ENCODE measurements around the gene SPTLC3. TPM values are rescaled to one million over a fixed set of nuclear protein-coding genes. Genes with fewer than 3 reads are reported as not detected.

SPTLC3 gene
- total and polyA plus RNA-seq, 9 donors = 1.4 to 6.2 (median 3.1) TPM

GRCh38 chr20:13125486-13125885 is 116.7 kb downstream of the SPTLC3 start:
- H3K27me3 ChIP-seq (ENCODE audit: control insufficient read depth, insufficient read depth, low read length) = no peaks in the 10 kb centered on the region
- H3K4me1 ChIP-seq (ENCODE audit: control insufficient read depth, insufficient read depth, low read length) = no peaks in the 10 kb centered on the region
- H3K27ac ChIP-seq (ENCODE audit: low read length) = no peak overlapping the region
- no peak overlapping the region for H3K4me3 ChIP-seq (ENCODE audit: low read length)
- peaks cover 2% of the 10 kb centered on the region for H3K9me3 ChIP-seq (replicated peaks; ENCODE audit: control insufficient read depth, low read depth, low read length)
- H3K36me3 ChIP-seq (ENCODE audit: control insufficient read depth, insufficient read depth, low read length) = no peaks in the 10 kb centered on the region
- DNase-seq = no peak
- WGBS (ENCODE audit: insufficient coverage) = 100% methylated on average over 1 of the region's 2 CpGs

DNA sequence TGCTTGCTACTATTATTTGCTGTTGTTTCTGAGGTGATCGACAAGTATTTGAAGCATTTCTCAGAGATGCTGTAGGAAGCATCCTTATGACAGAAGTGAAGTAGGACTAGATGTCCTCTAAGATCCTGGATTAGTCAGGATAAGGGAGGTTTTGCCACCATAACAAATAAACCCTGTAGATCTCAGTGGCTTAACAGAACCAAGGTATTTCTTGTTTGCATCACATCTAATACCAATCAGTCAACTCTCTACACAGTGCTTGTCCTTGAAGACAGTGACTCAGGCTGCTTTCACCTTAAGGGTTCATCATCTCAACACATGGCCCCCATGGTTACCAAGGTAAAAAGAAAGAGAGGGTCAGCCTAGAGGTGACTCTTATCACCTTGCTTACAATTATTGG is 119.4 kb downstream of the SPTLC3 start:
- 100% methylated on average over 1 of the region's 1 CpG for WGBS (ENCODE audit: insufficient coverage)
- Histone ChIP-seq H3K4me1 (ENCODE audit: control insufficient read depth, insufficient read depth, low read length) (no peaks in the 10 kb centered on the region), H3K4me3 (ENCODE audit: low read length) (no peak overlapping the region), H3K27me3 (ENCODE audit: control insufficient read depth, insufficient read depth, low read length) (no peaks in the 10 kb centered on the region), H3K9me3 (replicated peaks; ENCODE audit: control insufficient read depth, low read depth, low read length) (peaks cover 2% of the 10 kb centered on the region), H3K36me3 (ENCODE audit: control insufficient read depth, insufficient read depth, low read length) (no peaks in the 10 kb centered on the region), H3K27ac (ENCODE audit: low read length) (no peak overlapping the region)
- DNase-seq = no peak

DNA sequence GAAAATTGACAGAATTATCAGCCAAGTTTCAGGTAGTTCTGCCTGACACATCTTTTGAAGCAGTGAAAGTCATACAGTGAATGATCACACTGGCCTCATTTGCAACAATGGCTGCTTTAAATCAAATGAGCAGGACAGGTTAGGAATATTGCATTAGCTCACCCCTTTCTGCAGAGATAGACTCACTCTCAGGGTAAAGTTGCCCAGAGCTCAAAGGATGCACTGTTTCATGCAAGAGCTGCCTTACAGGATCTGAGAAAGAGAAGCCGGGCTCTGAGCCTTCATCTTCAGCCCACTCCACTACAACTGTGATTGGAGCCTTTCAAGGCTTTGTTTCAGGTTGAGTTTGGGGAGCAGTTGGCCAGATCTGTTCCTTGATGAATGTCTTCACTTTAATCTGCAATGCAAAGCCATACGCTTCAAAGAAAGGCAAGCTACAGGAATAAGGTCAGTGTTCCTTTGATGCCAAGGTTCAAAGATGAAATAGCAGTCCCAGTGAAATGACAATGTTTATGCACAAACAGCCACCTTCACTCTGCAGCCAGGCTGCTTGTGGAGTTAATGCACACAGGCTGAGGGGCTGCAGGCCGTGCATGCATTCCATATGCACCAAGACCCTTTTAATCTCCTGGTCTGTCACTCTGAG is 121.4 kb downstream of the SPTLC3 start:
- 67% methylated on average over 1 of the region's 3 CpGs for WGBS (ENCODE audit: insufficient coverage)

DNA sequence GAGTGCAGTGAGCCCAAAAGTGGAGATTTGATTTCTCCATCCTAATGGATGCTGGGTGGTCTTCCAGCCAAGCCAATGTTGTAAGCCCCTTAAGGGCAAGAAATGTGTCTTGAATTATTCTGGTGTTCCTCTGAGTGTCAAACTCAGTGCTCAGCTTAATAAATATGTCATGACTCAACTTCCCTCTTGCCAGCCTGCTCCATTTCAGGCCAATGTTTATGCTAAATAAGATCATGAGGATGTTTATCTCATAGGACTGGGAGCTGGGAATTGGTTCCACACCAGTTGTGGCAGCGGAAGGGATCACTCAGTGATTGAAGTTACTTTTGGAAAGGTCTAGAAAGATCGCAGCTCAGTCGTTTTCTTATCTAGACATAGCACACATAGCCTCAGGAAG is 121.9 kb downstream of the SPTLC3 start:
- Histone ChIP-seq H3K4me1 (ENCODE audit: control insufficient read depth, insufficient read depth, low read length) (no peaks in the 10 kb centered on the region), H3K4me3 (ENCODE audit: low read length) (no peak overlapping the region), H3K27me3 (ENCODE audit: control insufficient read depth, insufficient read depth, low read length) (no peaks in the 10 kb centered on the region), H3K36me3 (ENCODE audit: control insufficient read depth, insufficient read depth, low read length) (no peaks in the 10 kb centered on the region), H3K9me3 (replicated peaks; ENCODE audit: control insufficient read depth, low read depth, low read length) (peaks cover 2% of the 10 kb centered on the region), H3K27ac (ENCODE audit: low read length) (no peak overlapping the region)
- DNase-seq = no peak
- WGBS (ENCODE audit: insufficient coverage) = 83% methylated on average over 2 of the region's 3 CpGs

More for the DNA sequence above, 121.4 kb downstream of the SPTLC3 start:
- H3K9me3 ChIP-seq (replicated peaks; ENCODE audit: control insufficient read depth, low read depth, low read length) = peaks cover 2% of the 10 kb centered on the region
- H3K4me3 ChIP-seq (ENCODE audit: low read length) = no peak overlapping the region
- H3K27ac ChIP-seq (ENCODE audit: low read length) = no peak overlapping the region
- DNase-seq = no peak
- H3K27me3 ChIP-seq (ENCODE audit: control insufficient read depth, insufficient read depth, low read length) = no peaks in the 10 kb centered on the region
- no peaks in the 10 kb centered on the region for H3K36me3 ChIP-seq (ENCODE audit: control insufficient read depth, insufficient read depth, low read length)
- H3K4me1 ChIP-seq (ENCODE audit: control insufficient read depth, insufficient read depth, low read length) = no peaks in the 10 kb centered on the region

DNA sequence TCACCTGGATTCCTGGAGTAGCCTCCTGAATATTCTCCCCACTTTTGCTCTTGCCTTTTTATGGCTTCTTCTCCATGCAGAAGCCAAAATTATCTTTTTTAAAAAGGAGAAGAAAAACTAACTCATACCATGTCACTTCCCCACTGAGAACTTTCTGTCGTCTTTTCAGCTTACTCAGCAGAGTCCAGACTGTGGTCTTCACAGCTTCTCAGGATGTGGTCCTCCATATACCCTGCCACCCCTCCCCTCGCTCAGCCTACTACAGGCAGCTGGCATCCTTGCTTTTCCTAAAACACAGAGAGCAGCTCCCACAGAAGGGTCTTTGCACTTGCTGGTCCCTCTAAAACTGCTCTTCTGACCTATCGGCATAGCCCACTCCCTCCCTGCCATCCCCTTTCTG is 122.9 kb downstream of the SPTLC3 start:
- no peaks in the 10 kb centered on the region for H3K4me1 ChIP-seq (ENCODE audit: control insufficient read depth, insufficient read depth, low read length)
- 90% methylated on average over 3 of the region's 3 CpGs for WGBS (ENCODE audit: insufficient coverage)
- DNase-seq = peak; percentile 48
- peaks cover 2% of the 10 kb centered on the region for H3K9me3 ChIP-seq (replicated peaks; ENCODE audit: control insufficient read depth, low read depth, low read length)
- no peak overlapping the region for H3K4me3 ChIP-seq (ENCODE audit: low read length)
- no peaks in the 10 kb centered on the region for H3K36me3 ChIP-seq (ENCODE audit: control insufficient read depth, insufficient read depth, low read length)
- H3K27me3 ChIP-seq (ENCODE audit: control insufficient read depth, insufficient read depth, low read length) = no peaks in the 10 kb centered on the region
- no peak overlapping the region for H3K27ac ChIP-seq (ENCODE audit: low read length)

DNA sequence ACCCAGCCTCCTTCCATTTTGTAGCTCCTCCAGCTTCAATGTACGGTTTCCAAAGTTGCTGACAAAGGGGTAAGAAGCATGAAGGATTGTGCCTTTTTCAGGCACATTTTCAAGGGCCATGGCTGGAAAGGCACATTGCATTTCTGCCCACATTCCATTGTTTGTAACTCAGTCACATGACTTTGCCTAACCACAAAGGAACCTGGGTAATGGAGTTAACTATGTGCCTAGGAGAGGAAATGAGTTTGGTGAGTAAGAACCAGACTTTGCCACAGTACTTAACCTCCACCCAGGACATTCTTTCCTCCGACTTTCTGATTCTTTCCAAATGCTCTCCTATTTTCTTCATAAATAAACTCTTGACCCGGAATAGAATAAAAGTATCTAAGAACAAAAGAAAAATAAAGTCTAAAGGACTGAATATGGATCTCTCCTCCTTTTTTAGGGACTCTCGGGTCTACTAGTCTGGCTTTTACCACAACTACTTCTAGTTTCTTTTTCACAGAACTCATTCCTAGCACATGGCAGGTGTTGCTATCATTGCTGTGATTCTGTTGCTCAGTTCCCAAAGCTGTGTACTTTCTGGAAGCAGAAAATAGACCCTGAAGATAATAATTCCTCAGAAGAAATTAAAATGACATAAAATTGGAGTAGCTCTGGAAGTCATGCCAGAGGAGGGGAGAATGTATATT is 130.8 kb downstream of the SPTLC3 start:
- Histone ChIP-seq H3K4me3 (ENCODE audit: low read length) (no peak overlapping the region), H3K27ac (ENCODE audit: low read length) (no peak overlapping the region), H3K27me3 (ENCODE audit: control insufficient read depth, insufficient read depth, low read length) (no peaks in the 10 kb centered on the region), H3K9me3 (replicated peaks; ENCODE audit: control insufficient read depth, low read depth, low read length) (no peaks in the 10 kb centered on the region), H3K4me1 (ENCODE audit: control insufficient read depth, insufficient read depth, low read length) (no peaks in the 10 kb centered on the region), H3K36me3 (ENCODE audit: control insufficient read depth, insufficient read depth, low read length) (no peaks in the 10 kb centered on the region)
- DNase-seq = no peak
- WGBS (ENCODE audit: insufficient coverage) = no CpG with 5 or more reads among the region's 4 CpGs

GRCh38 chr20:13140201-13140600 is 131.4 kb downstream of the SPTLC3 start:
- Histone ChIP-seq H3K27me3 (ENCODE audit: control insufficient read depth, insufficient read depth, low read length) (no peaks in the 10 kb centered on the region), H3K9me3 (replicated peaks; ENCODE audit: control insufficient read depth, low read depth, low read length) (no peaks in the 10 kb centered on the region), H3K4me3 (ENCODE audit: low read length) (no peak overlapping the region), H3K36me3 (ENCODE audit: control insufficient read depth, insufficient read depth, low read length) (no peaks in the 10 kb centered on the region), H3K4me1 (ENCODE audit: control insufficient read depth, insufficient read depth, low read length) (no peaks in the 10 kb centered on the region), H3K27ac (ENCODE audit: low read length) (no peak overlapping the region)
- no peak for DNase-seq
- WGBS (ENCODE audit: insufficient coverage) = 100% methylated on average over 1 of the region's 3 CpGs

DNA sequence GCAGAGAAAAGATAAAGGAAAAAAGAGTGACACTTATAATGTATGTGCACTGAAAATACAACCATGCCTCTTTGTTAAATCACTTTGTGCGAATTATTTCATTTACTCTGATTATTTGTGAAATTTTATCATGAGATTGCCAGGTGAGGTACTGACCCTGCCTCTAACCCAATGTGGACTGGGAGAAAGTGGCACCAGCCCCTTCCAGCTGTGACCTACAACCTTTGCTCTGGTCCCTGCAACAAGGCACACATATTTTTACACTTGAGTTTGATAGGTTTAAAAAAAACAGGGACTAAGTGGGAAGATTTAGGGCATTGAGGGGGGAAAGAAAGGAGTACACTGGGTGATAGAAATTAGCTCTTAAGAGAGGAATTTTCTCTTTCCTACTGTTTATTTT is 132.0 kb downstream of the SPTLC3 start:
- DNase-seq = no peak
- Histone ChIP-seq H3K27ac (ENCODE audit: low read length) (no peak overlapping the region), H3K4me3 (ENCODE audit: low read length) (no peak overlapping the region), H3K27me3 (ENCODE audit: control insufficient read depth, insufficient read depth, low read length) (no peaks in the 10 kb centered on the region), H3K36me3 (ENCODE audit: control insufficient read depth, insufficient read depth, low read length) (no peaks in the 10 kb centered on the region), H3K4me1 (ENCODE audit: control insufficient read depth, insufficient read depth, low read length) (no peaks in the 10 kb centered on the region), H3K9me3 (replicated peaks; ENCODE audit: control insufficient read depth, low read depth, low read length) (no peaks in the 10 kb centered on the region)
- WGBS (ENCODE audit: insufficient coverage) = no CpG with 5 or more reads among the region's 1 CpG

- Histone ChIP-seq H3K36me3 (ENCODE audit: control insufficient read depth, insufficient read depth, low read length) (no peaks in the 10 kb centered on the region), H3K9me3 (replicated peaks; ENCODE audit: control insufficient read depth, low read depth, low read length) (no peaks in the 10 kb centered on the region), H3K4me1 (ENCODE audit: control insufficient read depth, insufficient read depth, low read length) (no peaks in the 10 kb centered on the region), H3K27ac (ENCODE audit: low read length) (no peak overlapping the region), H3K4me3 (ENCODE audit: low read length) (no peak overlapping the region), H3K27me3 (ENCODE audit: control insufficient read depth, insufficient read depth, low read length) (no peaks in the 10 kb centered on the region)
- WGBS (ENCODE audit: insufficient coverage) = 67% methylated on average over 1 of the region's 3 CpGs
- DNase-seq = no peak
Observed at GRCh38 chr20:13141546-13141945, 132.8 kb downstream of the SPTLC3 start.

- H3K36me3 ChIP-seq (ENCODE audit: control insufficient read depth, insufficient read depth, low read length) = no peaks in the 10 kb centered on the region
- no peaks in the 10 kb centered on the region for H3K9me3 ChIP-seq (replicated peaks; ENCODE audit: control insufficient read depth, low read depth, low read length)
- H3K27ac ChIP-seq (ENCODE audit: low read length) = no peak overlapping the region
- no peaks in the 10 kb centered on the region for H3K27me3 ChIP-seq (ENCODE audit: control insufficient read depth, insufficient read depth, low read length)
- H3K4me1 ChIP-seq (ENCODE audit: control insufficient read depth, insufficient read depth, low read length) = peaks cover 4% of the 10 kb centered on the region
- no peak for DNase-seq
- WGBS (ENCODE audit: insufficient coverage) = no CpG with 5 or more reads among the region's 1 CpG
- no peak overlapping the region for H3K4me3 ChIP-seq (ENCODE audit: low read length)
Observed at GRCh38 chr20:13142143-13142542, 133.4 kb downstream of the SPTLC3 start.
